GM12891 (cell line): ENCODE measurements around the gene SMCHD1. TPM values are rescaled to one million over a fixed set of nuclear protein-coding genes. Genes with fewer than 3 reads are reported as not detected.

Experiments used
- DNase-seq: peaks from one replicate; pipeline ENCODE4 v3.0.0; 2011; ENCODE audit warnings: low spot score; ENCODE audit not compliant: insufficient read length
- FAIRE-seq: peaks from 2 replicates; lab custom pipeline; 2011; peaks lifted over from hg19 to GRCh38; lab: Jason Lieb, UNC
- PAX5 ChIP-seq: IDR thresholded peaks from 2 replicates; pipeline ENCODE4 v1.6.1; 2011; ENCODE audit warnings: low read length, moderate library complexity, mild to moderate bottlenecking; ENCODE audit not compliant: insufficient read depth, severe bottlenecking
- POLR2A ChIP-seq: IDR thresholded peaks from 2 replicates; pipeline ENCODE4 v1.6.1; 2011; ENCODE audit warnings: low read depth, low read length, control low read depth
- POLR2AphosphoS5 ChIP-seq: IDR thresholded peaks from 2 replicates; pipeline ENCODE4 v1.6.1; 2011; ENCODE audit warnings: low read depth, low read length, control low read depth
- POU2F2 ChIP-seq: IDR thresholded peaks from 2 replicates; pipeline ENCODE4 v1.6.1; 2011; ENCODE audit warnings: low read depth, mild to moderate bottlenecking, control low read depth, low read length, moderate library complexity
- SPI1 ChIP-seq: IDR thresholded peaks from 2 replicates; pipeline ENCODE4 v1.6.1; 2011; ENCODE audit warnings: low read depth, low read length, control low read depth
- TAF1 ChIP-seq: IDR thresholded peaks from 2 replicates; pipeline ENCODE4 v1.6.1; 2011; ENCODE audit warnings: low read depth, low read length, control low read depth
- polyA plus RNA-seq: library from polyadenylated mRNA; unstranded; fragments of >200 nt; gene quantifications from one replicate; pipeline ENCODE4 v1.2.1, GENCODE V29; 2012; ENCODE audit warnings: low read depth, missing spikeins, inconsistent platforms; ENCODE audit not compliant: missing spikeins

Gene SMCHD1
- polyA plus RNA-seq, result 24.2 TPM

DNA sequence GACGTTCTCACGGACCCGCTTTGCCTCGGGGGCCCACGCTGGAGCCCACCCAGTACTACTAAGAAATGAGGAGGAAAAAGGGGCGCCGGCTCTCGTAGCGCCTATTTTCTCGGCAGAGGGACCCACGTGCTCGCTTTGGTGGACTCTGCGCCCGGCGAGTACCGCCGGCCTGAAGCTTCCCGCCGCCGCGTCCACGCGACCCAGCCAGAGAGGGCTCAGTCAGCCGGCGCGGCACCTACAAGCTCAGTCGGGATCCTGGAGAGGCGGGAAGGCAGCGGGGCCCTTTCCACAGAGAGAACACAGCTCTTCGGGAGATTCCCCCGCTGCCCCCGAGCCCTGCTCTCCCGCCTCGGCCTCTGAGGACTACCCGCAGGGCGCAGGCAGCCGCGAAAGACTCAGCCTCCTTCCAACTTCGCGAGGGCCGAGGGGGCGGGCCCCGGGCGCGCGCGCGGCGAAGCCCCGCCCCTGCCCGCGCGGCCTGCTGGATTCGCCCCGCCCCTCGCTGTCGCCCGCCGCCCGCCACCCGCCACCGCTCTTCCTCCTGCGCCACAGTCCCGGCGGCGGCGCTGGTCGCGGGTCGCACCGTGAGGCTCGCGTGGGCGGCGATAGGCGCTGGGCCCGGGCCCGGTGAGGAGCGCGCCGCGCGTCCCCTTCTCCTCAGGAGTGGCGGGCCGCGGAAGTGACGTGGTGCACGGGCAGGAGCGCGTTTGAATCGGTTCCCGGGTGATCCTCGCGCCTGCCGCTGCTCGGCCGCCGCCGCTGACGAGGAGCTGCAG is at the start of gene SMCHD1:
SMCHD1 (plus strand) TSS at position 549 of the 776 bp plus-strand sequence. CDS start 350 bp downstream, outside the sequence.
- TF ChIP-seq PAX5 (no peak), TAF1 (peak; percentile 84), POLR2A (peak; percentile 77; the same call in 1 of the 2 replicates), POU2F2 (peak; percentile 32; the same call in 1 of the 2 replicates), POLR2AphosphoS5 (peak; percentile 86), SPI1 (no peak)
- FAIRE-seq, result peak; percentile 96
- peak; percentile 65 for DNase-seq

DNA sequence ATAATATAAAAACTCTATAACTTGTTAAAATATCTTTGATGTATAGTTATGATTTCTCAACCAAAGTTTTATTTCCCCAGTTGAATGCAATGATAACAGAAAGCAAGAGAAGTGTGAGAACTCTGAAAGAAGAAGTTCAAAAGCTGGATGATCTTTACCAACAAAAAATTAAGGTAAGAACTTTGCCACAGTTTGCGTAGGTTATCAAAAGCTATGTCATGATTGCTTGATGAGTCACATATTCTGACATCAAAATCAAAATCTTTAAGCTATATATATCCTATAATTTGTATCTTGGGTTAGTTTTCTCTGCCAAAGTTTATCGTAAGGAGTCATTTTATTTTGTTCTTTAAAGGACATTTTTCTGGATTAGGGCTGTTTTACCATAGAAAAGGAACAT is 49.2 kb upstream of the SMCHD1 start:
- no peak for TF ChIP-seq POU2F2
- no peak for TF ChIP-seq POLR2A
- TF ChIP-seq SPI1, result no peak

DNA sequence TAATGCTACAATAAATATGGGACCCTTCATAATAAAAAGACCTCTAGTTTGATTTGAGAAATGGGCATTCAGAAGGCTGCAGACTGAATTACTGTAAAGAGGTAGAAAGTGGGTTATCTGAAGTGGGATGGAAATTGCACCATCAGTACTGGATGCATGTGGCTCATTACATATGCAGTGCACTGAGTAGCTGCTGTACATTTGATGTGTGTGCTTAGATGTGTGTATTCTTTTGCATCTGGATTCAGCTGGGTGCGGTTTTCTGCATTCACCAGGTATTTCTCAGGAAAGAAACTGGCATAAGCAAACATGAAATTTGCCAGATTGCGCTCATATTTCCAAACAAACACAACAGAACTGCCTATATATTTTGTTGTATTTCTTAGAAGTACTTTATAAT is 45.9 kb upstream of the SMCHD1 start:
- TF ChIP-seq POU2F2 (no peak), SPI1 (no peak), POLR2AphosphoS5 (no peak), POLR2A (no peak), PAX5 (no peak), TAF1 (no peak)
- FAIRE-seq, result no peak
- no peak for DNase-seq

More for the DNA sequence above, 49.2 kb upstream of the SMCHD1 start:
- DNase-seq, result no peak
- no peak for FAIRE-seq

DNA sequence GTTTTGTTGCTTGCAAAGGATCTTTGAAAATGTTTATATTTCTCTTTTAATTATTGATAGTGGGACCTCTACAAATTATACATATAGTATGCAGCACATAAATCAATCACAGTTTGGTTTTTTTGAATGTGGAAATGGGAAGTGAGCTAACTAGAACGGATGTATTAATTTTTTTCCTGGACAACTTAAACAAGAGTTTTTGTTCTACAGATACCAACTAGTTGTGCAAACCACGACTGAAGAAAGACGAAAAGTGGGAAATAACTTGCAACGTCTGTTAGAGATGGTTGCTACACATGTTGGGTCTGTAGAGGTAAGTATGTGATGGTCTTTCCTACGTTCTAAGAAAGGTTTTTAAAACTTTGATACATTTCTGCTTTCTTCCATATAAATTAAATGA is 45.0 kb upstream of the SMCHD1 start:
- no peak for FAIRE-seq
- no peak for DNase-seq

DNA sequence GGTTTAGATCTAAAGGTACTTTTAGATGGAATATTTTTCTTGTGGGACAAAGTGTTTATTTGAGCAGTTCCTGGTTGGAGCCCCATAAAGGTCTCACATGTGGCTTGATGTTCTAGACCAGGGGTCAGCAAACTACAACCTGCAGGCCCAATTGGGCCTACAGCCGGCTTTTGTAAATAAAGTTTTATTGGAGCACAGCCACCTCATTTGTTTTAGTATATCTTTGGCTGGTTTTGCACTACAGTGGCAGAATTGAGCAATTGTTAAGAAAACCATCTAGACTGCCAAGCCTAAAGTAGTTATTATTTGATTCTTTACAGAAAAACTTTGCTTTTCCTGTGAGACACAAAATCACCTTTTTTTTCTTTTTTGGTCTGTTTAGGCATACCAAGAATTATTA is 42.5 kb upstream of the SMCHD1 start:
- no peak for FAIRE-seq

More for the DNA sequence above, 45.0 kb upstream of the SMCHD1 start:
- TF ChIP-seq POLR2A (no peak), TAF1 (no peak), POLR2AphosphoS5 (no peak), SPI1 (no peak), POU2F2 (no peak)

DNA sequence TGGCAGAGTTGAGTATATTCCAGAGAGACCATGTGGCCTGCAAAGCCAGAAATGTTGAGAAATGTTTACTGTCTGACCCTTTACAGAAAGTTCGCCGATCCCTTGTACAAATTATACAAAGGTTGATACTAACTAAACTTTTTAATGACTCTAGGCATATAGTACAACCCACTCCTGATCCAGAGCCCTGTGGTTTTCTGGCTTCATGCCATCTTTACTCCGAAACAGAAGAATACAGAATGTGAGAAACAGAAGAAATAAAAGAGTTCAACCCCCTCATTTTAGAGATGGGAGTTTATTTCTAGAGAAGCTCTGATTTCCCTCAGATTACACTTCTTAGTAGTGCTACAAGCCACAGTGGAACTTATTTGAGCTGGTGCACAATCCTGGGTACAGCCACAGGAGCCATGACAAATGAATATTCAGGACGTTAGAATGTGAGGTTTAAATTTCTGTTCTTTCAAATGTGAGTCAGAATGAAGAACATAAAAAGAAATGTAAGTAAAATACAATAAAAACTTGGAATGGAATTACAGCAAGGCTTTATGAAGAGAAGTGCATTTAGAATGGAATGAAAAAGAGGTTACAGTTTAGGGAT is 38.0 kb upstream of the SMCHD1 start:
- no peak for FAIRE-seq
- TF ChIP-seq SPI1 (no peak), PAX5 (no peak)

More for the DNA sequence above, 42.5 kb upstream of the SMCHD1 start:
- TF ChIP-seq PAX5 (no peak), SPI1 (no peak), TAF1 (no peak), POLR2AphosphoS5 (no peak)
- no peak for DNase-seq

DNA sequence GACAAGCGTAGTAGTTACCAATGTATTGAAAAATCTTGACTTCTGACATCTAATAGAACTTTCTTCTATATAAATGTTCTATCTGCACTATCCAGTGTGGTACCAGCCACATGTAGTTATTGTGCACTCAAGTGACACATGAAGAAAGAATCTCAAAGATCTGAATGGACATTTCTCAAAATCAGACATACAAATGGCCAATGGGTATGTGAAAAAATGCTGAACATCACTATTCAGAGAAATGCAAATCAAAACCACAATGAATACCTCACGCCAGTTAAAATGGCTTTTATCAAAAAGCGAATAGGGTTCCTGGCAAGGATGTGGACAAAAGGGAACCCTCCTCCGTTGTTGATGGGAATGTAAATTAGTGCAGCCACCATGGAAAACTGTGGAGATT is 37.5 kb upstream of the SMCHD1 start:
- FAIRE-seq, result peak; percentile 47
- TF ChIP-seq POLR2AphosphoS5, result no peak
- no peak for TF ChIP-seq POLR2A
- TF ChIP-seq PAX5, result no peak
- TF ChIP-seq TAF1, result no peak
- TF ChIP-seq SPI1, result no peak
- no peak for TF ChIP-seq POU2F2
- DNase-seq, result no peak

More for the DNA sequence above, 38.0 kb upstream of the SMCHD1 start:
- no peak for DNase-seq

DNA sequence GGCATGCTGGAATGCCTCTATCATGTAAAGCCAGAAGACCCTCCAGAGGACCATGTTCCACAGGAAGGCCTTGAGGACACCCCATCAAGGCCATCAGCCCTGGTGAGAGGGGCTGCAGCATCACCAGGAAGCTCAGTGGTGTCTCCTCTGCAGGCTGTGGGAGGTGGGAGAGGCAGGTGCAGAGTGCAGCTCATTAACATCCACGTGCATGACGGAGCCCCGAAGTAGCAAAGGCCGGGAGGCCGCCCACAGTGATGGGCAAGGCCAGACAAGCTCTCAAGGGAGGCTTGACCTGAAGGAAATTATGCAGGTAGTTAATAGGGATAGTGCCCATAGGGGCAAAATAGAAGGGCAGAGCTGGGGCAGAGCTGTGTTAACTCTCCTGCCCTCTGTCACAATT is 30.3 kb upstream of the SMCHD1 start:
- no peak for DNase-seq
- TF ChIP-seq POU2F2, result no peak
- no peak for TF ChIP-seq PAX5
- TF ChIP-seq TAF1, result no peak
- TF ChIP-seq SPI1, result no peak
- FAIRE-seq, result no peak

DNA sequence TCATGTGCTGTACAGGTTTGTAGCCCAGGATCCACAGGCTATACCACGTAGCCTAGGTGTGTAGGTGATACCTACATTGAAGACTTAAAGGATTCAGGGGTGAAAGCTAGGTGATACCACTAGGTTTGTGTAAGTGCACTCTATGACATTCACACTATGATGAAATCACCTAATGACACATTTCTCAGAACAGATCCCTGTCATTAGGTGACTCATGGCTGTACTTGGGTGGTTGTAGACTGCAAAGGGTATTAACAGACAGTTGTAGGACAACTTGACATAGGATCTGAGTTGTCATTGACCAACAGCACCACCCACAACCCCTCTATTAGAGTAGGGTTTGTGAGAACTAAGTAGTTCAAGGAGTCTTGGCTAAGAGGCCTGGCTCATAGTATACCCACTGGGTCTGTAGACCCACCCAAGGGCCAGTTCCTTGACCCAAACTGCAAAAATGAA is 27.7 kb upstream of the SMCHD1 start:
- no peak for DNase-seq
- FAIRE-seq, result no peak
- TF ChIP-seq POU2F2 (no peak), POLR2A (no peak), TAF1 (no peak), POLR2AphosphoS5 (no peak), PAX5 (no peak), SPI1 (no peak)

DNA sequence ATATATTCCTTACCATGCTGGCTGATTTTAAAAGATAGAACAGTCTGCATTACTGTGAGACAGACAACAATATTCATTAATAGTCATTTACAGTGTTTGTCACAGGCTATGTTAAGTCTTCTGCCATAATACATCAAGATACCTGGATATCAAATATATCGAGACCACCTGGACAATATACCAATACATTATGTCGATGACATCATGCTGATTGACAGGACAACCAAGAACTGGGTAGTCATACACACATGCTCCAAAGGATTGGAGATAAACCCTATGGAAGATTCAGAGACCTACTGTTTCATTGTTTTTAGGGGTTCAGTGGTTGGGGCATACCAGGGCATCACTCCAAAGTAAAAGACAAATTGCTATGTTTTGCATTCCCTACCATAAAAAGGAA is 26.5 kb upstream of the SMCHD1 start:
- no peak for TF ChIP-seq PAX5
- no peak for TF ChIP-seq POLR2A
- no peak for TF ChIP-seq TAF1
- DNase-seq, result no peak

More for the DNA sequence above, 26.5 kb upstream of the SMCHD1 start:
- FAIRE-seq, result no peak
